ENCODE data around the gene MSTO1. TPM values are rescaled to one million over a fixed set of nuclear protein-coding genes. Genes with fewer than 3 reads are reported as not detected.
"Not testable (repeated sequence)": the region's sequence is repeated elsewhere in the genome, so short reads cannot be mapped to it uniquely, and the experiment has no call there.

MSTO1 gene
- total and polyA plus RNA-seq, 8 donors = 10.8 to 47.1 (median 24.2) TPM

DNA sequence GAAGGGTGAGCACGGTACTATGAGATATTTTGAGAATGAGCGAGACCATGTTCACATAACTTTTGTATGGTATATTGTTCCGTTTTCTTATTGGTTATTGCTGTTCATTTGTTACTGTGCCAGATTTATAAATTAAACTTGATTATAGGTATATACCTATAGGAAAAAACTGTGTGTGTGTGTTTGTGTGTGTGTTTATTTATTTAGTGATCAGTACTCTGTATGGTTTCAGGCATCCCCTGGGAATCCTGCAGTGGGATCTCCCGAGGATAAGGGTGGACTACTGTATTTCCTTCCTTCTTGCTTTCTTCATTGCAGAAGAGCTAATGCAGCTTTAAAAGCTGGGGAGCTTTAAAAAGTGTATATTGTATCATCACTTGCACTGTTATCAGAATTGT, 39.4 kb upstream of the MSTO1 start:
- H3K36me3 ChIP-seq = no peaks in the 10 kb centered on the region
- 76 to 78% methylated on average over 4 of the region's 4 CpGs for WGBS, 2 donors
- DNase-seq (no peak), FAIRE-seq (no peak), ATAC-seq (no peak)
- peaks cover 0 to under 1% (median 0%) of the 10 kb centered on the region in 3 donors for H3K4me1 ChIP-seq
- H3K27me3 ChIP-seq = no peaks in the 10 kb centered on the region
- H3K27ac ChIP-seq = no peak overlapping the region
- TF ChIP-seq, protein P1, sequence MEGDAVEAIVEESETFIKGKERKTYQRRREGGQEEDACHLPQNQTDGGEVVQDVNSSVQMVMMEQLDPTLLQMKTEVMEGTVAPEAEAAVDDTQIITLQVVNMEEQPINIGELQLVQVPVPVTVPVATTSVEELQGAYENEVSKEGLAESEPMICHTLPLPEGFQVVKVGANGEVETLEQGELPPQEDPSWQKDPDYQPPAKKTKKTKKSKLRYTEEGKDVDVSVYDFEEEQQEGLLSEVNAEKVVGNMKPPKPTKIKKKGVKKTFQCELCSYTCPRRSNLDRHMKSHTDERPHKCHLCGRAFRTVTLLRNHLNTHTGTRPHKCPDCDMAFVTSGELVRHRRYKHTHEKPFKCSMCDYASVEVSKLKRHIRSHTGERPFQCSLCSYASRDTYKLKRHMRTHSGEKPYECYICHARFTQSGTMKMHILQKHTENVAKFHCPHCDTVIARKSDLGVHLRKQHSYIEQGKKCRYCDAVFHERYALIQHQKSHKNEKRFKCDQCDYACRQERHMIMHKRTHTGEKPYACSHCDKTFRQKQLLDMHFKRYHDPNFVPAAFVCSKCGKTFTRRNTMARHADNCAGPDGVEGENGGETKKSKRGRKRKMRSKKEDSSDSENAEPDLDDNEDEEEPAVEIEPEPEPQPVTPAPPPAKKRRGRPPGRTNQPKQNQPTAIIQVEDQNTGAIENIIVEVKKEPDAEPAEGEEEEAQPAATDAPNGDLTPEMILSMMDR (IDR thresholded peaks at IDR 0.05) = no peak
- intact Hi-C loops (cut with DNase I) = no loop called here
- H3K9me3 ChIP-seq = no peaks in the 10 kb centered on the region
- no peak overlapping the region for H3K4me3 ChIP-seq

DNA sequence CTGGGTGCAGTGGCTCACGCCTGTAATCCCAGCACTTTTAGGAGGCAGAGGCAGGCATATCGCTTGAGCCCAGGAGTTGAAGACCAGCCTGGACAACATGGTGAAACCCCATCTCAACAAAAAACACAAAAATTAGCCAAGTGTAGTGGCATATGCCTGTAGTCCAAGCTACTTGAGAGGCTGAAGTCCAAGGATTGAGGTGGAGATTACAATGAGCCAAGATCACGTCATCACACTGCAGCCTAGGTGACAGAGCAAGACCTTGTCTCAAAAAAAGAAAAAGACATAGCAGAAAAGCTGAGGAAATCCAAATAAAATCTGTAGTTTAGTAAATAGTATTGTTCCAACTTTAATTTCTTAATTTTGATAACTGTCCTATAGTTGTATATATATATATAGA, 35.9 kb upstream of the MSTO1 start:
- 67 to 77% methylated on average over 3 of the region's 3 CpGs for WGBS, 2 donors
- intact Hi-C loops (cut with DNase I) = no loop called here
- Histone ChIP-seq H3K27me3 (no peaks in the 10 kb centered on the region), H3K9me3 (no peaks in the 10 kb centered on the region), H3K27ac (no peak overlapping the region), H3K4me1 (no peaks in the 10 kb centered on the region), H3K36me3 (no peaks in the 10 kb centered on the region), H3K4me3 (no peak overlapping the region)
- ATAC-seq = peak; percentile 73 to 90 (median 80)
- no peak for FAIRE-seq
- peak in 1 of 6 donors; percentile 14 for DNase-seq
- TF ChIP-seq, protein P1 (IDR thresholded peaks at IDR 0.05) = no peak

DNA sequence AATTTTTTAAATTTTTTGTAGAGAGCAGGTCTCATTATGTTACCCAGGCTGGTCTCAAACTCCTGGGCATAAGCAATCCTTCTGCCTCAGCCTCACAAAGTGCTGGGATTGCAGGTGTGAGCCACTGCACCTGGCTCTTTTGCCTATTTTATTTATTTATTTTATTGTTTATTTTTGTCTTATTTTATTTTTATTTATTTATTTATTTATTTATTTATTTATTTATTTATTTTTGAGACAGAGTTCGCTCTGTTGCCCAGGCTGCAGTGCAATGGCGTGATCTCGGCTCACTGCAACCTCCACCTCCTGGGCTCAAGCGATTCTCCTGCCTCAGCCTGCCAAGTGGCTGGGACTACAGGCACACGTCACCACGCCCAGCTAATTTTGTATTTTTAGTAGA, 34.4 kb upstream of the MSTO1 start:
- H3K9me3 ChIP-seq; H3K4me1 ChIP-seq; H3K27me3 ChIP-seq; ATAC-seq; H3K36me3 ChIP-seq; H3K4me3 ChIP-seq; DNase-seq; intact Hi-C loops (cut with DNase I); H3K27ac ChIP-seq; FAIRE-seq: not testable (repeated sequence)
- WGBS, 2 donors = 100% methylated on average over 6 of the region's 6 CpGs

DNA sequence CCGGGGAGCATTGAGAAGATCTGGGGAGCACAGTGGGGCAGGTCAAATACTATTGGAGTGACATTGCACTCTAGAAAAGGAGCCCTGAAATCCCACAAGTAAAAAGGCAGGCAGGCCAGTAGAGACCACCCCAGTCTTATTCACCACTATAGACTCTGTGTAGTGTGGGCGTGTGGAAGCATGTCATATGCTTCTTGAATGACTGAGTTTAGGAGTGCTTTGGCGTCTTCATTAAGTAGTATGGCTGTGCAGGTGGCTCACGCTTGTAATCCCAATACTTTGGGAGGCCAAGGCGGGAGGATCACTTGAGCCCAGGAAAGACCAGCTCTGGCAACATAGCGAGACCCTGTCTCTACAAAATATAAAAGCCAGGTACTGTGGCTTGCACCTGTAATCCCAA, 26.2 kb upstream of the MSTO1 start:
- H3K9me3 ChIP-seq; intact Hi-C loops (cut with DNase I); H3K36me3 ChIP-seq; ATAC-seq; H3K4me3 ChIP-seq; H3K4me1 ChIP-seq; FAIRE-seq; DNase-seq; H3K27me3 ChIP-seq; H3K27ac ChIP-seq: not testable (repeated sequence)
- 94 to 97% methylated on average over 5 to 6 of the region's 6 CpGs for WGBS, 2 donors

DNA sequence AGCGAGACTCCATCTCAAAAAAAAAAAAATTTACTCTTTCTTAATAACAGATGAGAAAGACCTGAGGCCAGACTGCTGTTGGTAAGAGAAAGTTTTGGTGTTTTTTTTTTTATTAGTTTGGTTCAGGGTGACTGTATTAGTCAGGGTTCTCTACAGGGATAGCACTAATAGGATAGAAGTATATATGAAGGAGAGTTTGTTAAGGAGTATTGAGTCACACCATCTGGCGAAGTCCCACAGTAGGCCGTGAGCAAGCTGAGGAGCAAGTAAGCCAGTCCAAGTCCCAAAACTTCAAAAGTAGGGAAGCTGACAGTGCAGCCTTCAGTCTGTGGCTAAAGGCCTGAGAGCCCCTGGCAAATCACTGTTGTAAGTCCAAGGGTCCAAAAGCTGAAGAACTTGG, 20.7 kb upstream of the MSTO1 start:
- H3K4me1 ChIP-seq, ATAC-seq: not testable (repeated sequence)

DNA sequence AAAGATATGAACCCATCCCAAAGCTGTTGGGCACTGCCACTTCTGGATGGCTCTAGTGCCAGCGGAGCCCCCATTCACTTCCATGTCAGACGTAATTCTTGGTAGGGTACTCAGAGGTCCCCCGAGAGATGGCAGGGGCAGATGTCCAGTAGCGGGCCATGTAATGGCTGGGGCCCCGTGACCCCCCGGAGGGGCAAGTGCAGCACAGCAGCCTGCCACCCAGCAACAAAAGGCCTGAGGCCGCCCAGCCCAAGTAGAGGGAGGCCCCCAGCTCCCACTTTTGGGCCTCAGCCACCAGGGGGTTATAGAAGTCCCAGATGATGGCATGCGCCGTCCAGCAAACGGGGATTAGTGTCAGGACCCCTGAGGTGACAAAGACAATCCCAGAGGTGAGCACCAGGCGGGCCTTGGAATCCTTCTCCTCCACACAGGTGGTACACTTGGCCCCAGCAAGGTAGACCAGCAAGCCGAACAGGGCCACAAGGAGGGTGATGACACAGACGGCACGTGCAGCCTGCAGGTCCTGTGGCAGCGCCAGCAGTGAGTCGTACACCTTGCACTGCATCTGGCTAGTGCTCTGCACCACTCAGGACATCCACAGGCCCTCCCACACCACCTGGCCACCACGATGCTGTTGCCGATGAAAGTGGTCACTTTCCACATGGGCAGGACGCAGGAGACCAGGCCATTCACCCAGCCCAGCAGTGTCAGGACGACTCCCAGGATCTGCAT, 19.3 kb upstream of the MSTO1 start:
- 83 to 89% methylated on average over 20 of the region's 20 CpGs for WGBS, 2 donors
- not testable (repeated sequence) for H3K4me3 ChIP-seq, H3K27ac ChIP-seq, H3K4me1 ChIP-seq, ATAC-seq, H3K36me3 ChIP-seq, H3K27me3 ChIP-seq, H3K9me3 ChIP-seq, FAIRE-seq
- DNase-seq = peak in 1 of 6 donors; percentile 54
- intact Hi-C loops (cut with DNase I) = loop anchor here in 2 of 3 donors (5.0 to 10.0 kb wide), 2 partner anchors 336 to 338 kb away; partner anchors contain the start of gene ENTREP3 (in 1 of the 2)

More for the DNA sequence above, 20.7 kb upstream of the MSTO1 start:
- FAIRE-seq; H3K27ac ChIP-seq; DNase-seq; H3K4me3 ChIP-seq; H3K9me3 ChIP-seq; H3K36me3 ChIP-seq; H3K27me3 ChIP-seq; intact Hi-C loops (cut with DNase I): not testable (repeated sequence)
- 79 to 100% methylated on average over 1 to 2 of the region's 3 CpGs for WGBS, 2 donors

DNA sequence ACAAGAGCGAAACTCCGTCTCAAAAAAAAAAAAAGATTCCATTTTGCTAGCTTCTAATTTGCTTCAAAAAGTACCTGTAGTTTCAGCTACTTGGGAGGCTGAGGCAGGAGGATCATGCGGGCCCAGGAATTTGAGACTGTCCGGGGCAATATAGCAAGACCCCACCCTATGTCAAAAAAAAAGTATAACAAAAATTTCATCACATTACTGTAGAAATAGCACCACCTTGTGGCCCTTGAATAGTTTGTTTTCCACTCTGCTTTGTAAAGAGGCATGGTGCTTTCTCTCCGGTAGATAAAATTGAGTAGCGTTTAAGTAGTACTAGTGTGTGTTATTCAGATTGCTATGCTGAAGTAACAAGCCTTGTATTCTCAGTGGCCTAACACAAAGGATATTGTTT, 18.2 kb upstream of the MSTO1 start:
- WGBS, 2 donors = 37 to 38% methylated on average over 6 of the region's 6 CpGs
- TF ChIP-seq, protein P1 (IDR thresholded peaks at IDR 0.05) = peak; percentile 23 to 43 (median 38)

DNA sequence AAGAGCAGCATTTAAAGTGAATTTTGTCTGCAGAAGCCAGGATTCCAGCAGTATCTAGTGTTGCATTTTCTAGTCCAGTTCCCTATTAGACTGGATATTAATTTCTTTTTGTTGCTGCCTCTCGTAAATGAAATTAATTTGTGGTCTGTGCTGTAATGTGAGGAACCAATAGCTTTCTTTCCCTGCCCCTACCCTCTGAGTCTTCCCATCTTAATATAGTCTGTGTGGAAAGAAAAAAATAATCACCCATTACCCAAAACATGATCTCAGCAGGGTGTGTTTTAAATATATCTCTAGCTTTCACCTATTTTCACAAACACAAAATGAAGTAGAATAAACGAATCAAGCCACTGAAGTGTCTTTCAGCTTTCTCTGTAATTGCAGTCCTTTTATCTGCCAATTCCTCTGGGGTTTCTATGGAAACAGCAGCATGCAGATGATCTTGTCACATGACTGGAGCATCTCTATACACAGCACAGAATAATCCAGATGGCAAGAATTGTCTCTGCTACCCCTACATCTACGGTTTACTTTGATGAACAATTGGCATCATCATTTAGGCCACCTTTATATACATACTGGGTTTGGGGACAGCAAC, 14.0 kb upstream of the MSTO1 start:
- not testable (repeated sequence) for H3K36me3 ChIP-seq, H3K9me3 ChIP-seq, H3K27ac ChIP-seq, FAIRE-seq, DNase-seq, ATAC-seq, H3K4me1 ChIP-seq, H3K27me3 ChIP-seq, H3K4me3 ChIP-seq
- intact Hi-C loops (cut with DNase I) = loop anchor here in 1 of 3 donors (10.0 kb wide), 1 partner anchor 341 kb away; the partner anchor contains the start of gene ENTREP3
- 63 to 65% methylated on average over 3 of the region's 3 CpGs for WGBS, 2 donors

More for the DNA sequence above, 18.2 kb upstream of the MSTO1 start:
- Histone ChIP-seq H3K4me3 (no peak overlapping the region), H3K36me3 (no peaks in the 10 kb centered on the region), H3K9me3 (no peaks in the 10 kb centered on the region), H3K4me1 (no peaks in the 10 kb centered on the region), H3K27me3 (no peaks in the 10 kb centered on the region), H3K27ac (no peak overlapping the region)
- intact Hi-C loops (cut with DNase I) = loop anchor here in 2 of 3 donors (5.0 to 10.0 kb wide), 2 partner anchors 337 to 339 kb away; partner anchors contain the start of gene ENTREP3 (in 1 of the 2)
- peak; percentile 20 for FAIRE-seq
- DNase-seq = peak in 1 of 6 donors; percentile 16
- ATAC-seq = peak; percentile 56 to 89 (median 84)

All from pancreas (tissue), 10 donors.